Activated T-cell treated with anti-CD3 and anti-CD28 coated beads, Interleukin-2, amount 50 U/mL, for 48 hours (primary cell): ENCODE measurements around the gene ANP32A.

ENCODE experiments used
- DNase-seq, 2 experiments: peaks; one replicate each; pipeline ENCODE4 v3.0.0-alpha.2; 2020

Gene ANP32A

DNA sequence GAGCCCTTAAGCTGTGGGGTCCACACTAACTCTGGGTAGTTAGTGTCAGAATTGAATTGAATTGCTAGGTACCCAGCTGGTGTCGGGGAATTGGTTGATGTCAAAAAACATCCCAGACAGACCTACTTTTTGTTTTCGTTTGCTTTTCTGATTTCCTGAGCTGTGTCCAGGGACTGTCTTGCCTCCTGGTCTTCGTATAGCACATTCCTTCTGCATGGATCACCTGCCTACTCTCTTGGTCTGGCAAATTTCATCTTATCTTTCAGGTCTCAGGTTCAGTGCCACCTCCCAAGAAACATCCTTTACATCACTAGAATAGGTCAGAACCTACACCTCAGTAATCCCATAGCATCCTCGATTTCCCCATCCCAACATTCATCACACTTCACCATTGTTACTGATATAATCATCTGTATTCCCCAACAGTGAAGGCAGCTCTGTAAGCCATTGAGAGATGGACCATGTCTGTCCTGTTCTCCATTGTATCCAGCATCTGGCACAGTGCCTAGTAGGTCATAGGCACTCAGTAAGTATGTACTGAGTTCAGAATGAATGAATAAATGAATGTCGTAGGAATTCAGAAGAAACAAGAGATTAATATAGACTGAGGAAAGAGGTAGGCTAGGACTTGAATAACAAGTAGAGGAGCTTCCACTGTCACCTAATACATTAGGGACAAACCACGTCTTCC is 81.2 kb downstream of the ANP32A start:
- DNase-seq, result no peak

DNA sequence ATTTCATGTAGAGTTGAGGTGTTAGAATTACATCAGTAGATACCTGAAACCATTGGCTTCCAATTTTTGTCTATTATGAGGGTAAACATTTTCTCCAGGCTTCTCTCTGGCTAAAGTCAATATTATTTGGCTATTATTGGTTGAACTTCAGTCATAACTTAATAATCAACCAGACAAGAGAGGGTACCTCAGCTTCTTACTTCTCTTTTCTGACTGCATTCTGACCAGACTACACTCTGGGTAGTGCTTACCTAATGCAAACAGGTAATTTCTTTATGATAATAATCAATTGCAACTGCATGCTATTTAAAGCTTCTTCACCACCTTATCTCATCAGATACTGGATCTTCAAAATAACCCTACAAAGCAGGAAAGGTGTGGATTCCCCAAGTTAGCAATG is 85.1 kb downstream of the ANP32A start:
- no peak for DNase-seq

DNA sequence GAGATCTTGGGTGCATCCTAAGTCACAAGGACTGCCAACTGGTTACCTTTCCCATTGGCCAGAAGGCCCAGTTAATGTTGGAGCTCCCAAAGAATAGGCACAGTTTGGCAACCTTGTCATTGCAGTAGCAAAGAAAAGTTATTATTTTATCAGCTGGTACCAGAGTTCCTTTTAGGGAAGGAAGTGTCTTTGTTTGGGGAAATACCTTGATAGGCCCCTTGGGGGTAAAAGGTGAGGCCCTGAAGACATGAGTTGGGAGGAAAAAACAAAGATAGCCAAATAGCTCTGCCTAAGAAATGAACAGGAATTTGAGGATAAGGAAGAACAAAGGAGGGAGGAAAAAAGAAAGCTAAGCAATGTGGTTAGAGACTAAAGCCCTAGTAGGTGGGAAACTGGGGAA is 85.8 kb downstream of the ANP32A start:
- no peak for DNase-seq

DNA sequence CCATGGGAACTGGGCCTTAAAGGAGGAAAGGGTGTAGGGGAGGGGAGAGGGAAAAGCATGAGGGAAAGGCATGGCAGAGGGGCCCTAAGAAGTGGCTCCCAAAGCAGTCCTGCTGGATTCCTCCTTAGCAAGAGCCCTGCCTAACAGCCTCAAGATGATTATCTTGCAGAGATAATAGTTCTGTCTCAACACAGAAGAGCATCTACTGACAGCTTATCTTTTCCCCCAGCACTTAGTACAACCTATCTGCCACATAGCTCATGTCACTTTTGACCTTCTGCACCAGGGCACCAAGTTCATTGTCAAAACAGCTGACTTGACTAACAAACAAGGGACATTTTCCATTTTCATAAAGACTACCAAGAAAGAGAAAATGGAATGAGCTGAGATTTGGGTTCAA is 86.3 kb downstream of the ANP32A start:
- DNase-seq, result no peak

DNA sequence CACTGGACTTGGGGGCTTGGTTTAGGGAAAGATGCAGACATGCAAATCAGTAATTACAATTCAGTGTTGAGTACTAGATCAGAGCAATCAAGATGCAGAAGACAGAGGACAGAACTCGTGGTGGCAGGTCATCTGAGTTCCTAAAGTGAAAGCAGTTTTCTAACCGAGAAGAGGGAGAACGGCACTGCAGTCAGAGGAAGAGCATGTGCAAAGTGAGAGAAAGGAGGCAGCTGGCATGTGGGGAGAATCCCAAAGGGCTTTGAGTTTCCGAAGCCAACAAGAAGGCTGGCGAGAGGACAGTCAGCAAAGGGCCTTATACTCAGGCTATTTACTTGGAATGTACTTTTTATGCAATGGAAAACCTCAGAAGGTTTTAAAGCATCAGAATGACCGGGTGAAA is 87.0 kb downstream of the ANP32A start:
- DNase-seq, result no peak

DNA sequence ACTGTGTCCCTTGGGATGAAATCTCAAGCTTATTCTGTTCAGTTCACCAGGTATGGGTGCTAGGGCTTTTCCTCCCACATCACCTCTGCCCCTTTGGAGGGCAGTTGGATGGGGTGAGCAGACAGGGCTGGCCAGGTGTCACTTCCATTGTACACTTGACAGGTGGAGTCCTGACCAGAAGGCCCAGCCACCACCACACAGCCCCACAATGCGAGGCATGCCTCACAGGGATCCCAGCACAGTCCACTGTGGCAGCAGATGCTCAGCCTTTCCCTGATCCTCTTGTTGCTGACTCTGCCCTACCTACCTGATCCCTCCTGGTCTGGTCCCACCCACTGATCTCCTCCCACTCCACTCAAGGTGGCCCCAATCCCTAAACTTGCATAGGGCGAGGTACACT is 88.2 kb downstream of the ANP32A start:
- no peak for DNase-seq

DNA sequence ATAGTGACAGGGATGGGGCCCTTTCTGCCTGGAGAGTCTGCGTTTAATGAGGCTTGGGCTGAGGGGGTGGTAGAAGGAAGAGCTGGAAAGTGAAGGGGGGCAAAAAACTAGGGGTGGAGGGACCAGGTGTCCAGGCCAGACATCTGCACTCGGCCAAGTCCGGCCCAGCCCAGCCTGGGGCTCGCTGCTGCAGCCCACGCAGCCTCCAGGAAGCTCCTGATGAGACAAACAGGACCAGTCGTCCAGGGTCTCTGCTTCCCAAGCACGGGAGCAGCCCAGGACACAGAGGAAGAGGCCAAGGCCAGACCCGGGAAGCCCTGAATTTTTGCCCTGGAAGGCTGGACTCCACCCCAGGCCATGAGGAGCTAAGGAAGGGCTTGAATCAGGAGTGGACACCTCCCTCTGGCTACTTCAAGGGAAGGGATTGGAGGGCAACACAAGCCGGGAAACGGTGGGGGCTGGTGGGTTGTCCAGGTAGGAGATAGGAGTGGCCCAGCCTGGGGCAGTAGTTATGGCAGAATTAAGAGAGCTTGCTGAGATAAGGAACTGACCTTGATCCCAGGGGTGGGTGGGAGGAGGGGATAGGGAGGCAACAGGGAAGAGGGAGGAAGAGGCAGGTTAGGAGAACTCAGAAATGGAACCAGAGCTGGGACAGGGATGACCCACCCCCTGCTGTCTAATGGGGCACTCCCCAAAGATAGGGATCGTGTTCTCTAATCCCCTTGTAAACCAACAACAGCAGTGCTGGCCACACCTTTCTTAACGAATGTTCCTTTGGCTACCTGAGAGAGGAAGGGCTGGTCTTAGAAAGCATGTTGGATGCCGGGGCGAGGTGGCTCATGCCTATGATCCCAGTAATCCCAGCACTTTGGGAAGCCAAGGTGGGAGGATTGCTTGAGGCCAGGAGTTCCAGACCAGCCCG is 89.5 kb downstream of the ANP32A start:
- DNase-seq, result no peak

DNA sequence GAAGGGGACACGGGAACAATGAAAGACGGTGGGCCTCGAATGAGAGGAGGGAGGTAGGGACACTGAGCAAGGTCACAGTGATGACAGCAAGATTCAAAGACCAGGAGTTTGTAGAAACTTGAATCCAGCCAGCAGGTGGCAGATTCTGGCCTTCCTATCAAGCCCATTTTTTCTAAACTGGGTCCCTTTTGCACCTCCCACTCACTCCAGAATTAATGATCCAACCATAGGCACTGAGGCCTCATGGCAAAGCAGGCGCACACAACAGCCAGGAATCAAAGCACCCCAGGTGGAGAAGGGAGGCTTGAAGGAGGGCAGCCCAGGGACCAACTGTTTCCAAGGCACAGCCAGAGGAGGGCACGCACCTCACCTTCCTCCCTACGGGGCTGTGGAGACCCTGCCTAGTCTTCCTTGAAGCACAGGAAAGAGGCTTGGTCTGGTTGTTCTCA is 90.2 kb downstream of the ANP32A start:
- peak; percentile 26 to 39 for DNase-seq

DNA sequence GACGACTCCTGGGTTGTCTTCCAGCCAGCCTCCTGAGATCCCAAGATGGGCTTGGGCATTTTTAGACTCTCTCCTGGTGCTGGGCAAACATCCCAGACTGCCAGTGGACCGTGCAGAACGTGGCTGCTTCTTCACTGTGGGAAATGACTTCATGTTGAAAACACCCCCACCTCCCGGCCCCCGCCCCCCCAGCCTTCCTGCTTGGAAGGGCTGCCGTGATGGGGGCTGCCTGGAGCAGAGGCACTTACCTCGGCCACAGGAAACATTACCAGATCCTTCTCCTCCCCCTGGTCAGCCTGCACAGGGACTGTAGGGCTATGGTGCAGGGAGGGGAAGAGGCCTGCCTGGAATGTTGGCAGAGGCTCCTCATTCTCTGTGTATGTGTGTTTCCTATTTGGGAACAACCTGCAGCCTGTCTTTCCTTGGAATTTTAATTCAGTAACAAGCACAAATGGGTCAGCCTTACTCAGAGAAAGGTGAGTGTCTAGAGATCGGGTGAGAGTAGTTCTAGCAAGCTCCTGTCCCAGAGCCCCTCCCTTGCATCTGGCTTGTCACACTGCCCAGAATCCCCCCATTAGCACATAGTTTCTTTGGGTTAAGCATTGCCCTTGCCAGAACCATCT is 90.8 kb downstream of the ANP32A start:
- DNase-seq, result no peak
